ENCODE results near the gene JADE1. TPM values are rescaled to one million over a fixed set of nuclear protein-coding genes. Genes with fewer than 3 reads are reported as not detected.

JADE1 gene
- polyA plus RNA-seq, 10 donors: 20.9 to 34.7 (median 27.5) TPM

DNA sequence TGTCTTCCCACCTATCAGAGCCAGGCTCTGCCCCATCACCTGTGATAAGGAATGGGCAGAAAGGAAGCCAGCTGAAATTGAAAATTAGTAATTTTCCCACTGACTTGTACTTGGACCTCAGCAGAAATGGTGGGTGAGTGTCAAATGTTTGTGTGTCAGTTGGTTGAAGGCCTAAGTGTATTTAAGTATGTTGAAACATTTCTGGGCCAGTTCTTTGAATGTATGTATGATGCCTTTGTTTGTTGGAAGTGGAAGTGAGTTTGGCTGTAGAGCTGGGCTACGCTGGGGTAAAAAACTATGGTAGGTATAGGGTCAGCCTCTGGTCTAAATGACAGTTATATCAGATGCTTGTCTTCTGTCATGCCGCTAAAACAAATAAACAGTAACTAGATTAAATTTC is 27.7 kb downstream of the JADE1 start:
- DNase-seq: no peak

DNA sequence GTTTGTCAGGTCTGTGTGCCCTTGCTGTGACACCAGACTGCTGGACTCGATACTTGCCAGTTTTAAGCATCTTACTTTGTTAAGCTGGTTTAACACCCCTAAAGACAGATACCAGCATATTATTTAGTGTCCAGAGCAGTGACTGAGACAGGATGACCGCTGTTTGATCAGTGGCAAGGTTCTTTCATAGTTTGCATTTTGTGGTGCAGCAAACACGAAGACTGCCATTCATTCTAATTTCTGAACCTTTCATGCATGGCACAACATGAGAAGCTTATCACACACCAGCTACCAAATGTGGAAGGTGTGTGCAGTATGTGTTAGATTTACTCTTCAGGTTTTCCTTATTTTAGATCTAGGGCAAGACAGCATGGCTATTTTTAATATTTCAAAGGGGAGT is 28.2 kb downstream of the JADE1 start:
- DNase-seq: no peak

DNA sequence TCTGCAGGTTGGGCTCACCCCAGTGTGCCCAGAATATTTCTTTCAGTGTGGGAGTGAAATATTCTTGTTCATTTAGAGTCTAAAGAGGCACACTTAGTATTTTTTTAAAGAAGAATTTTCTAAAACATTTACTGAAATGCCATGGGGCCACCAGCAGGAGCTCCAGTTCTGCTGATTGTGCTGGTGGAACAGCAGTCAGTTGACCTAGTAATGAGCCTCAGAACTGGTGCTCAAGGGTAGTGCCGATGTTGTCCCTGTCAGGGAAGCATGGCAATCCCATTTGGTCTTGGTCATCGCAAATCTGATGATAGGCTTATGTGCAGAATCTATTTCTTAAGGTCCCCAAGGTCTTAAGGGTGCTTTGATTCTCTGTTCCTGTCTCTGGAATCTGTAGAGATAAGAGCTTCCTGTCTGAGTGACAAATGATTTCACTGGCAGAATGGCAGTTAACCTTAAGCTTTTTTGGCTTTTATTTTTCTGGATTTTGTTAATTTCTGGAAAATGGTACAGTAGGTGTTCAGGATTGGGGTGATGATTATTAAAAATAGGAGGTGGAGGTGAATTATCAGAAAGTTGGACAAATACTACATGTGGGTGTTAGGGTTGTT is 31.3 kb downstream of the JADE1 start:
- DNase-seq: no peak

DNA sequence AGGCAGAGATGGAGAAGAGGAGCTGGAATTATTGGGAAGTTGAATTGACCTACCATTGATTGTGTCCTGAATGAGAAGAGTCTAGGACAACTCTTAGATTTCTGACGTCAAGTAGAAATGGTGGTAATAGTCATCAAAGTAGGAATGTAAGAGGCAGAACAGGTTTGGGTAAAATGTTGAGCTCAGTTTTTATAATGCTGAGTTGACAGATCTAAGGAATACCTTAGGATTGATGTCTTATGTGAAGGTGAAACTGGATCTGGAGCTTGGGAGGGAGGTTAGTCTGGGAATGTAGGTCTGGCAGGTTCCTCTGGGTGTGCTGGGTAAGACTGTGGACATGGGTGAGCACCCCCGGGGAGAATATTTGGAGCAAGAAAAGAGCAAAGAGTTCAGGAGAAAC is 31.9 kb downstream of the JADE1 start:
- DNase-seq: no peak

DNA sequence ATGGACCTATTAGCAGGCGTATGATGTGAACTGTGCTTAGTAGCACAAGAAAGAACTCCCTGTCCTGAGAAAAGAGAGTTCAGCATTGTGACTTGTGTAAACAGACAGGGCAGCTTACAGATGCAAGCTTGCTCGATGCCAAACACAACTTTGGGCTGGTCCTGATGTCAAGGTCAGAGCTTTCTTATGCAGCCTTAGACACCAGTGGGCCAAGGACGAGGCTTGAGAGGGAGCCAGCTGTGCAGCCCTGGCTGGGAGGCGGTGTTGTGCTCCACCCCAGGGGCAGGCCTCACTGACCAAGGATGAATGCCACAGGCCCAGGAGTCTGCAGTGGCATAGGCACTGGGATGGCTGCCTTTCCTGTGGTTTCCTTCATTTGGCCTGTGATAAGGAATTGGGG is 35.4 kb downstream of the JADE1 start:
- no peak for DNase-seq

DNA sequence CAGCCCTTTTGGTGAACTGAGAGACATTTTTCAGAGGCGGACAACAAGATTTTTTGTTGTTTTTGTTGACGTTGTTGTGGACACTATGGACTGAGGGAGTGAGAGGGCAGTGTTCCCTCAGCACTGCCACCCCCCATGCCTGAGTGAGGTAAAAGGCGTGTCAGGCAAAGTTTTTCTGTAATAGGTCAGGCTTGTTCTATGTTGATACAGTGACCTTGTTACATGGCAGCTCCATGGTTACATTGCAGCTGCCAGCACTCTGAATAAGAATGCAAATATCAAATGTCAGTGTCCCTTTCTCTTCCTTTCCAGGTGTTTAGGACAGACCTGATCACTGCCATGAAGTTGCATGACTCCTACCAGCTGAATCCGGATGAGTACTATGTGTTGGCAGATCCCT is 36.6 kb downstream of the JADE1 start:
- no peak for DNase-seq

DNA sequence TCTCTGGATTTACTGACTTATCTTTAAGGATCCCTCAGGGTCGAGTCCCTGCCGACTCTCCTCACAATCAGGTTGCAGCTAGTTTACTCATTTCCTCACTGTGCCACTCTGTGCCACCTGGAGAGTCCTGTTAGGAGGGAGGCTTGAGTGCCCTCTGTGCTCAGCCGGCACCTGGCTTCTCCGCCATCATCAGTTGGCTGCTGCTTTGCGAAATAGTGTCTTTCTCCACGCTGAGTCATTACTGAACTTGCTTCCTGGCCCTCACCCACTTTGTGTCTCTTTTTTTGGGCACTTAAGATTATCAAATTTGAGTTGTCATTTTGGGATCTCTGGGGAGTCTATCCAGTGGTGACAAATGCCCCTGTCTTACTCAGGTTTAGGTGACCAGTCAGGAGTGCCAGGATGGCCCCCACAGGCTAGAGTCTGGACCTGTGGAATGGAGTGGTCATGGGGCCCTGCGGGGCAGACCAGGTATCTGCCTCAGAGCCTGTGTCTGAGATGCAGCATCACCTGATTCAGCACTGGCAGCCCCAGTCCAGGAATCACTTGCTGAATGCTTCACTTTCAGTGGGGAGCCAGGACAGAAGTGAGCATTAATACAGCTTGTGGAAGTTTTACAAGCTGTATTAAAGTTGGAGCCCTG is 37.7 kb downstream of the JADE1 start:
- no peak for DNase-seq

DNA sequence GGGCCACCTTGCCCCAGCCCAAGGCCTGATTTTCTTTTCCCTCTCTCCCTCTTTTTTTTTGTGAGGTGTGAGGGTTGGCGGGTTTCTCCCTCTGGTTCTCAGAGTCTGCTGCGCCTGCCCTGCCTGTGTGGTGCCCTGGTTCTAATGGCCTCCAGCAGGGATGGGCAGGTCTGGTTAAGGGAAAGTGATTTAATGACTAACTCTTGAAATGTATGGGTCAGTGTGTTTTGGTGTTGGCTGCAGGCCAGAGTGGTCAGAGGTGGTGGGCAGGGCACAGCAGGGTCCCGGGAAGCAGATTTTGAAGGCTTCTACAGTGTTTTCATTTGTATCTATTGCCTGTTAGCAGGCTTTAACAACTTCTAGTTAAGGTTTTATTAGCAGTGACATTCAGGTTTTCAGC is 39.0 kb downstream of the JADE1 start:
- no peak for DNase-seq

DNA sequence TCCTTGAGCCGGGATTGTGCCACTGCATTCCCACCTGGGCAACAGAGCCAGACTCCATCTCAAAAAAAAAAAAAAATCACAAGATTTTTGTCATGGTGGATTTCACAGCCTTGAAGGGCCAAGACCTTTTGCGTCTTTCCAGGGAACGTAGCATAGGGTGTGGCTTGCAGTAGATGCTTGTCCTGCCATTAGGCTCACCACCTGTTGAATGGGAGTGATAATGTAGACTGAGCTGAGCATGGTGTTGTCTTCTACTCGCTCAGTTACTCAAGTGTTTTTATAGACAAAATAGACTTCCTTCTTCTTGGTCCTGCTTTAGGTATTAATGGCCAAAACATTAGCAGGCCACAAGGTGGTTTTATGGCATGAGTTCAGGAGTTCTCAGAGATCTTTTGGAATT is 40.8 kb downstream of the JADE1 start:
- no peak for DNase-seq

DNA sequence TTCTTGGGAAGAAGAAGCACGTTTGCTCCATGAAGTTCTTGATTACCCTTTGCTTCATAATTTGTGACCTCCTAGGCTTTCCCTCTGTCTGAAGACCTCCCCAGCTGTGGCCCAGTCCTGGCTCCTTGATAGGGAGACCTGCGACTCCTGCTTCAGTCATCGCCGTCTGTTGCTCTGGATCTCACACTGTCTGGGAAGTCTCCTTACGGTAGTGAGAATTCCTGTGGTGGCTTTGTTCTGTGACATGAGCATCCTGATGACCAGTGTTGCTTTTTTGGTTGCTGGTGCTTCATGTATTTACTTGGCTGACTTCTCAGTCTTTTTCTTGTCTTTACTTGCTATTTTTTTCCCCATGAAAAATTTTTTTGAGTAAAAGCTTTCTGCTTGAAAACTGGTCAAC is 44.2 kb downstream of the JADE1 start:
- DNase-seq: peak in 1 of 3 donors; percentile 22

DNA sequence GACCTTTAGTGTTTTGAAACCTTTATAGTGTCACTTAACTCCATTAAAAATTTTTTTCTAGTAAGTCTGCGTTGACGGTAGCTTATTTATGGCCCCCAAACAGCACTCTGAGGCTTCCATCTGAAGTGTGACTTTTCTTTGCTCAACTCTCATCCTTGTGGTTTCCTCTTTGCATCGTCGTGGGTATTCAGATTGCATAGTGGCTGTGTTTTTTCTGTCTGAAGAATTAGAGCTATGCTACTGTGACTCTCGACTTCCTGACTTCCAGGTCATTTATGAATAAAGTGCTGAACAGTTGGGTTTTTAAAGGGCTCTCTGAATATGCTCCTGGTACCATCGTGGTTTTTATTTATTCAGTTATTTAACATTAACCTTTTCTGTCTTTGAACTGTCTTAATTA is 44.9 kb downstream of the JADE1 start:
- DNase-seq: peak in 1 of 3 donors; percentile 46

DNA sequence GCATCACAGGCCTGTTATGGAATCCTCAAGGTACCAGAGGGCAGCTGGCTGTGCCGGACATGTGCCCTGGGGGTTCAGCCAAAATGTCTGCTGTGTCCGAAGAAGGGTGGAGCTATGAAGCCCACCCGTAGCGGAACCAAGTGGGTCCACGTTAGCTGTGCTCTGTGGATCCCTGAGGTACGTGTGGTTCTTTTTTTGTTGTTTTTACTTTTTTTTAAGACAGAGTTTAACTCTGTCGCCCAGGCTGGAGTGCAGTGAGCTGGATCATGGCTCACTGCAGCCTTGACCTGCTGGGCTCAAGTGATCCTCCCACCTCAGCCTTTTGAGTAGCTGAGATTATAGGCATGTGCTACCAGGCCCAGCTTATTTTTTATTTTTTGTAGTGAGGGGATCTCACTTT is 46.1 kb downstream of the JADE1 start:
- no peak for DNase-seq

DNA sequence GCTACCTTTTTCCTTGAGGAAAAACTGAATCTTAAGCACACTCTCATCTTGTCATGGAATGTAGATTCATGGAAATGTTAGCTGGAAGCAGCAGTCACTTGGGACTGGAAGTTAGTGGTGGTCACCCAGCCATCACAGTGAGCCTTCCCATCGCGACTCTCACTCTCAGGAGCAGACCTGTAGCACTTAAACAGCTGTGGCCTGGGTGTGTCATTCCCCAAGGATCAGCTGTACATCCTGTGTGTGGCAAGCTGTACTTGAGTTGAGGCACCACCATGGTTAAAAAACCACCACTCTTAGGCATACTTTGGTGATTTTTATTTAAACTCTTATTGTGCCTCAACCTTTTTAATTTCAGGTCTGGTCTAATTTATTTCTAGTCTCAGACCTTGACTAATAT is 46.7 kb downstream of the JADE1 start:
- no peak for DNase-seq

DNA sequence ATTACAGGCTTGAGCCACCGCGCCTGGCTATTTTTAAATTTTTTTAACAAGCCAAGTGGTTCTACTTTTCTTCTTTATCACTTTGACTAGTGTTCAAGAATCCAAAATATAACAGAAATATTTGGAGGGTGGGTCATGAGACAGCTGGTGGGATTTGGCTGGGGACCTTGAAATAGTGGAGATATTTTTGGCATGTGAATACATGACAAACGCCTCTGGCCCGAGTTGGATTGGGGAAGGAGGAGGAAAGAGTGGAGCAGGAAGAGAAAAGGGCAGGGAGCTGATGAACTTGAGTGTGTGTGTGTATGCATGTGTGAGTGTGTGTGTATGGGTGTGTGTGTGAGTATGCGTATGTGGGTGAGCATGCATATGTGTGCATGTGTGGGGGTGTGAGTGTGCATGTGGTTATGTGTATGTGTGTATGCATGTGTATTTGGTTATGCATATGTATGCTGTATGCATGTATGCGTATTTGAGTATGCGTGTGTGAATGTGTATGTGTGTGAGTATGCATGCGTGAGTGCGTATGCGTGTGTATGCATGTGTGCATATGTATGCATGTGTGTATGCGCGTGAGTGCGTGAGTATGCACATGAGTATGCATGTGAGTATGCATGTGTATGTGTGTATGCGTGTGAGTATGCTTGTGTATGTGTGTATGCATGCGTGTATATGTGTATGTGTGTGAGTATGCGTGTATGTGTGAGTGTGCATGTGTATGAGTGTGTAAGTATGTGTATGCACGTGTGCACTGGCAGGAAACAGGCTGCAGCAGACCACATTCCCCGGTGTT is 49.6 kb downstream of the JADE1 start:
- peak; percentile 75 to 86 (median 85) for DNase-seq

DNA sequence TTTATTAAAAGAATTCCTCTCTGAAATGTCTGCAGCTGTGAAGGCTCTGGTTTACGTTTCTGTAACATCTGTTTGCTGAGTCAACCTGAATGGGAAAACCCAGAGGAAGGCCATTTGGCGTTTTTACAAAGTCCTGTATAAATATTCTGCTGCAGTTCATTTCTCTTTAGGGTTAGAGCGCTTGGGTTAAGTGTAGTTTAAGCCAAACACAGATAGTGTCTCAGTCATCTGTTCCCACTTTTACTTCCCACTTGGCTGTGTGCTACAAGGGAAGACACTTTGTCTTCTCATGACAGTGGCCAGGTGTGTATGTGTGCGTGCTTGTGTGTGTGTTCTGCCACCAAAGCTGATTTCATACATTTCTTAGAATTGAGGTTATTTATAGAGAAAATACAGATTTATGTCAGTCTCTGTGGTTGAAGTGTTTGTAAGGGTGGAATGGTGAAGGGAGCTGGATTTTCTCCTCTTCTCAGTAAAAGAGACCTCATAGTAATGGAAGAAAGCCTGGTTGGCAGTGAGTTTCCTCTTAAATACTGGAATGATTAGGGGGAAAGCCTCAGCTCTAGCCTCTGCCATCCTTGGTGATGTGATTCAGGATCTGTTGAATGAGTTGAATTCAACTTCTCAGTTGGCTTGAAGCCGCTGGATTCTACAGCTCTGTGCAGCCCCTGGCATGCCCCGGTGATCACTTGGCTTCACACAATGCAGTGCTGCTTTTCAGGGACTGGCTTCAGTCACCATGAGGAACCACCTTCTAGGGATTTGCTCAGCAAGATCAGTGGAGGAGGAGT is 50.6 kb downstream of the JADE1 start:
- peak; percentile 86 to 93 (median 86) for DNase-seq

DNA sequence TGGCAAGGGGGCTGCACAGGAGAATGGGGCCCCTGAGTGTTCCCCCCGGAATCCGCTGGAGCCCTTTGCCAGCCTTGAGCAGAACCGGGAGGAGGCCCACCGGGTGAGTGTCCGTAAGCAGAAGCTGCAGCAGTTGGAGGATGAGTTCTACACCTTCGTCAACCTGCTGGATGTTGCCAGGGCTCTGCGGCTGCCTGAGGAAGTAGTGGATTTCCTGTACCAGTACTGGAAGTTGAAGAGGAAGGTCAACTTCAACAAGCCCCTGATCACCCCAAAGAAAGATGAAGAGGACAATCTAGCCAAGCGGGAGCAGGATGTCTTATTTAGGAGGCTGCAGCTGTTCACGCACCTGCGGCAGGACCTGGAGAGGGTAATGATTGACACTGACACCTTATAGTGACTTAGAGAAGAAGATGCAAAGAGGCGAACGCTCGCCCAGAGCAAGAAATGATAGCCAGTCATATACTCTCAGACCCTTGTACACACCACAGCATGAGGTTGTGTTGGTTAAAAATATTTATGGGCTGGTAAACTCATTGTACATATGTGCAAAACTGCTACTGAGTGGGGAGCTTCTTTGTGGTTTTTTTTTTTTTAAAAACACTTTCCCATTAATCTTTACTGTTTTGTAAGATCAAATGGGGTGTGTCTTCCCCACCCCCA is 52.5 kb downstream of the JADE1 start:
- DNase-seq: no peak

DNA sequence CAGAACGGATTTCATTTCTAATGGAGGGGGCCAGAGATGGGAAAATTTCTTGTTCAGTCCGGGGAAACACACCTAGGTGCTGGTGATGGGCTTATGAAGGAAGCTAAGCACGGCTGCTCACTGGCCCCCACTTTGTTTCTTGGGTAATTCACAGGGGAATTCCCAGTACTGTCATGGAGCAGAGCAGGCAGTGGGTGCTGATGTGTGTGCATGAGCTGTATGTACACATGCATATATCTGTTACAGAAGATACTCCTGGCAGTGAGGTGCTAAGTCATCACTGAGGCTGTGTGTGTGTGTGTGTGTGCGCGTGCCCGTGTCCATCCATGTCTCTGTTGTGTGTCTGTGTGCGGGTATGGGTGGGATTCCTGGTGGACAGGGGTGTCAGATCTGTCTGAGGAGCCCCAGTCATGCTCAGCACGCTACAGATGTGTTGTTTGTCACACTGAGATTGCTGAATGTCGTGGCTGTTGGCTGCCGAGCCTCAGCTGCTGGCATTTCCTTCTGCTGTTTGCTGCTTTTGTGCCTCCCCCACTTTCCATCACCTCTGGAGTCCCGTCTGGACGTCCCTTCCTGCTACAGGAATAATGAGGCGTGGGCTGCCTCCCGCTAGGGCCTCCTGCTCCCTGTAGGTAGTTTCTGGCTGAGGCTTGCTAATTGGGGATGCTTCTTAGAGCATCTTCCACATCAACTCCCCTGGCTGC is 53.3 kb downstream of the JADE1 start:
- no peak for DNase-seq

DNA sequence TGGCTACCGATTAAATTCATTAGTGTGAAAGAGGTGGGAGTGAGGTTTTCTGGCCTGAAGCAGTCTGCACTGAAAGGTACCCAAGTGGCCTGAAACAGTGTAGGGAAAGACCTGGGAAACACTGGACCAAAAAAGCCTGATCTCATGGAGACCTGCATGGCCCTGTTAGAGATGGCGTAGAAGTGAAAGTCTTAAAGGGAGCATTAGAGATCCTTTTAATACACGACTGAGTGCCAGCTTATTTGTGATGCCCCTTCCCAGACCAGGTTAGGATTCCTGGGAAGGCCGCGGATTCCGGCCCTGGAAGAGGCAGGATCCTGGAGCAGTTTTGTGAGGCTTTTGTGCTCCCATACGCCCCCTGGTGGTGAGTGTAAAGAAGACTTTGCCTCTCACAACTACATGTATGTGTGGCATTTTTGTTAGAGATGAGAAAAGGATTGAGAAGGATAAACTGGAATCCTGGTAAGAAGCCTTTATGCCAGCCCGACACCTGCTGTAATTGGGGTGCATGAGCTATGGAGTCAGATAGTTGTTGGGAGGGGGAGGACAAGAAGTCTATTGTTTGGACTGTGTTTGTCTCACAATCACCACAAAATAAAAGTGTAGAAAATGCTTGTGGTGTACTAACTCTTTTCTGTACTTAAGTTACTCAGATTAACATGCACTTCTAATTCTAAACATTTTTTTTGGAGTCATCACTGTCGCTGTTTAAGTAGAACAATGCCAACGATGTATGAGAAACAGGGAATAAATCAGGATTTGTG is 54.0 kb downstream of the JADE1 start:
- DNase-seq: peak; percentile 84 to 89 (median 87)

DNA sequence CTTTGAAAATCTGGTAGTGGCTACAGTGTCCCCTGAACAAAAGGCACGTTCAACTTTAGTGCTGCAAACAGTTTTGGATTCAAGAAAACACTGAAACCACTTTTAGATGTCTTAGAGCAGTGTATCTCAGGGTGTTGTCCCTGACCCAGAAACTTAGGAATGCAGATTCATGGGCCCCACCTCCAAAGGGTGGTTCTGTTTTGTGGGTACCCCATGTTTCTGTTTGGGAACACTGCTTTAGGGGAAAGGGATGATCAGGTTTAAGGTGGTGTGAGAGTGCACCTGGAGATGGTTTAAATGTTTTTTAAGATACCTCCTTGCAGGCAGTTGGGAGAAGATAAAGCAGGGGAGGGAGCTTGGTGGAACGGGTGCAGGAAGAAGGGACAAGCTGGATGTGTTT is 55.6 kb downstream of the JADE1 start:
- DNase-seq: no peak

DNA sequence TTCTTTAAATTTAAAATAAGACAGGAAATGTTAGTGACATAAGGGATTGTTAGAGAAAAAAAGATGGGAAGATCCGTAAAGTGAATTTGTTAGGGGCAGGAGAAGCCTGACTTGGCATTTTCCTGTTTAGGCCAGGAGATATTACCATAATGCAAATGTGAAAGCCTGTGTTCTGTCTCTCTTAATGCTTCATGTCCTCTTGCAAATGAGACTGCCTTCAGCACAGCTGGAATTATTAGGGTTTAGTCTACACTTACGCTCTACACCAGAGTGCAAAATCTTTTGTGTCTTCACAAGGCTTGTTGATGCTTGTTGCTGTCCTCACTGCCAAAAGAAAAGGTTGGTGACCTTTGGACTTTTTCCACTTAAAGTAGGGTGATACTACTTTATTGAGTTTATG is 56.8 kb downstream of the JADE1 start:
- DNase-seq: no peak

Measured in muscle of back (tissue), 11 donors.